GM18861 (cell line): ENCODE data around the gene LDB2.

Source experiments
- ATAC-seq: cut with Tn5 transposase; IDR thresholded peaks from one replicate; pipeline ENCODE4 v1.9.1; 2021; ENCODE audit not compliant: unreplicated experiment

Gene LDB2

DNA sequence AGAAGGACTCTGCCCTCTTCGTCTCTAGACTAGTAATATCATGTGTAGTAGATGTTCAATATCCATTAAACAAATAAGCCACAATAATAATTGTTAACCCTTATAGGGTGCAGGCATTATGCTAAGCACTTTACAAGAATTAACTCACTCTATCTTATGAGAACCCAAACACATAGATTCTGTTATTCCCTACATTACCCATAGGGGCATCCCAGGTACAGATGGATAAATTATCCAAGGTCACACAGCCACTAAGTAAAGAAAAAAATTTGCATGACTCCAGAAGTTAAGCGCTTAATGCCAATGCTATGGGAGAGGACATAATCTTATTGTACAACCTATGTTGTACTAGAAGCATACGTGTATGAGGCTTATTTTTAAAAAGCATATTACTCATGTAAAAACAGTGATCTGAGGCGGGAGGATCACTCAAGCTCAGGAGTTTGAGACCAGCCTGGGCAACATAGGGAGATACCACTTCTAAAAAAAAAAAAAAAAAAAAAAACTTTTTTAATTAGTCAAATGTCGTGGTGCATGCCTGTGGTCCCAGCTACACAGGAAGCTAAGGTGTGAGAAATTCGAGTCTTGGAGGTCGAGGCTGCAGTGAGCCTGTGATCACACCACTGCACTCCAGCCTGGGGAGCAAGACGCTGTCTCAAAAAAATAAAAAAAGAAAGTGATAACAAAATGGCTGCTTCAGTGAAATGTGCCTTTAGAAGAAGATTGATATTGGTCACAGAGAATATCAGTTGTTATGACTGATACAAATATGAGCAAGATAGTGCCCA lies 13.6 kb downstream of the LDB2 start:
- ATAC-seq, result no peak

- ATAC-seq, result no peak
Observed at GRCh38 chr4:16883806-16884205, 14.6 kb downstream of the LDB2 start.

DNA sequence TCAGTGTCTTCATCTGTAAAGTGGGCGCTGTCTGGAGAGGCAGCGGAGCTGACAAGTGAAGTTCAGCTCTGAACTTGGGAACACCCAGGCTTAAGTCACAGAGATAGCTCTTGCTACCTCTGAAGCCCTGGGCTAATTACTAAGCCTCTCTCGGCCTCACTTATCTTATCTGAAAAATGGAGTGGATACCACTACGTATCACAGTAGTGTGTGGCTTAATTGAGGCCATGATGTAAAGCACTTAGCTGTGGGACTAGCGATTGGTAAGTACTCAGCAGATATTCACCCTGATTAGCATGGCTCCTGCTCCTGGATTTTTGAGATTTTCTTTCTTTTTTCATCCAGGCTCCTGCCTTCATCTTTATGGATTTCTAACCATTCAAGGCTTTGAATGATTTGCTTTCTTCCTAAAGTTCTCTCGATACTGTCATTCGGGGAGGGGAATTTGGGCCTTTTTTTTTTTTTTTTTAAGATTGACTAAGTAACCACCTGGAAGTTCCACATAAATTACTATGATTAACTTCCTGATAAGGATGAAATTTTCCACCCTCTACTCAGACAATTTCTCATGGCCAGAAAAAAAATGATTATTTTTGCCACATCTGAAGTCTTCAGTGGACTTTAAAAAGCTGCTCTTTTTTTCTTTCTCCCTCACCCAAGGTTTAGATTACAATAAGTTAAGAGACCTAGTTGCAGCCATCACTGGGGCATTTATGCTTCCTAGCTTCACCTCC lies 17.1 kb downstream of the LDB2 start:
- no peak for ATAC-seq

DNA sequence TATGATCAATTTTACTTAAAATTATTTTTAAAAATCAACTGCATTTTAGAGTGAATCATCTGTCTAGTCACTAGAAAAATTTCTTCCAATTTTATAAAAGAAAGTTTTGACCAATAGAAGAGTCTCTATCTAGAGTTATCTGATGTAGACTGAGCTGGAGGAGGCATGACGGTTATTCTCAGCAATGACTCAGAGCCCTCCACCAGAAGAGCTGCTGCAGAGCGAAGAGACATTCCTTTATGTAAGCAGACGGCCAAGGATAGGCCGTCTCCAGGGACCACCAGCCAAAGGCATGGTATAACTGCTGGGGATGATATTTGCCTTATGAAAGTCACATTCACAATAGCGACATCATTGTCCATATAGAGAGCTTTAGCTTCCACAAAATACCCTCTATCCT lies 23.0 kb downstream of the LDB2 start:
- no peak for ATAC-seq

- ATAC-seq, result no peak
Observed at GRCh38 chr4:16869594-16870245, 28.7 kb downstream of the LDB2 start.

DNA sequence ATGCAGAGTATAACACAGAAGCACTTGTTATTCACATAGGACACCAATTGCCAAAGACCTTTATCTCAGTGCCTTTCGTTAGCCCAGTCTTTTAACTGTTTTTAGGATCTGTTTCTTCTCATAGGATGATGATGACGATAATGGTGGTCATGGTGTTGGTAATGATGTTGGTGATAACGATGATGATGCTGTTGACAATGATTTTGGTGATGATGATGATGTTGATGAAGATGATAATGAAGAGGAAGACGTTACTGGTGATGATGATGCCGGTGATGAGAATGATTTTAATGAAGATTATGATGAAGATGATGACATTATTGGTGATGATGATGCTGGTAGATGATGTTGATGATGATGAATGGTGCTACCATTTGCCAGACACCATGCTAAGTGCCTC lies 29.8 kb downstream of the LDB2 start:
- ATAC-seq, result no peak

- ATAC-seq, result no peak
Observed at GRCh38 chr4:16867827-16868226, 30.6 kb downstream of the LDB2 start.

DNA sequence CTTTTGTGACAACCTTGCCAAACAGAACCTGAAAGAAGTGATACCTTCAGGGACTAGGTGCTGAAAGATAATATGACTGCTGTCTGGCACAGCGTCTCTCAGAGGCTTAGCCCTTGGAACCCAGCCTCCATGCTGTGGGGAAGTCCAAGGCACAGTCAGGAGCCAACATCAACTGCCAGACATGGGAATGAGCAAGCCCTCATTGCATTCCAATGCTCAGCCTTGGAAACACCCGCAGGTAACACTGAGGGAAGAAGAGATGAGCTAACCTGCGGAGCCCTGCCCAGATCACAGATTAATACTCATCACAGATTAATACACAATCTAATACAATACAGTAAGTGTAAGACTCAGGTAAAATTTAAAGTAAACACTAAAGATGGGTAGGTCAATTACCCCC lies 31.5 kb downstream of the LDB2 start:
- ATAC-seq, result no peak

- no peak for ATAC-seq
Observed at GRCh38 chr4:16865897-16866283, 32.6 kb downstream of the LDB2 start.

- ATAC-seq, result no peak
Observed at GRCh38 chr4:16865209-16865896, 33.1 kb downstream of the LDB2 start.

DNA sequence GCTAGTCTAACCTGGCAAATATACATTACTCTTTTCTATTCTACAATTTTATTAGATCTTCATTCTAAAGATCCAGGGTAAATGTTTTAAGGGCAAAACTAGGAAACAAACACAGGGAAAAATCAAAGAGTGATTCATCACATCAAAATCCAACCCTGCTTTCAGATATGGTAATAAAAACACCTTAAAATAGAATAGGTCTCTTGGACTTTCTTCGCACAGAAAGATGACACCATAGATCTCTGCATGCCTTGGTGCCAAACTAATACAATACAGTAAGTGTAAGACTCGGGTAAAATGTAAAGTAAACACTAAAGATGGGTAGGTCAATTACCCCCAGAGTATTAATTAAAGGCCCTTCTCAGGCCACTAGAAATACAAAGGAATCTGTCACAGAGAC lies 34.2 kb downstream of the LDB2 start:
- ATAC-seq, result no peak

DNA sequence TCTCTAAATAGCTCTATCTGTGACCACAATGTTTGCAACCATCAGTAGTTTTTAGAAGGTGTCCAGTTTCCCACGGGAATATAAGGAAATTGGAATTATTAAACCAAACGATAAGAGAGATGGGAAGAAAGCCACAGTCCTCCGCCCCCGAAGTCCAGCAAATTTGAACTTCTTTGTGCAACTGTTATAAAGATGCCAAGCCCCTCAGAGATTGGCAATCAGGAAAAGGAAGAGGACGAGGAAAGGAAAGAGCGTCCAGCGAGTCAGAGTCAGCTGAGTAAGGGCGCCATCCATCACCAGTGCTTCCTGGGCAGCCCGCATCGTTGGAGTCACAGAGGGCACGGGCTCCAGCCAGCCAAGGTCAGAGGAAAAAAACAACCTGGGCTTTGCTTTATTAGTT lies 35.7 kb downstream of the LDB2 start:
- no peak for ATAC-seq

DNA sequence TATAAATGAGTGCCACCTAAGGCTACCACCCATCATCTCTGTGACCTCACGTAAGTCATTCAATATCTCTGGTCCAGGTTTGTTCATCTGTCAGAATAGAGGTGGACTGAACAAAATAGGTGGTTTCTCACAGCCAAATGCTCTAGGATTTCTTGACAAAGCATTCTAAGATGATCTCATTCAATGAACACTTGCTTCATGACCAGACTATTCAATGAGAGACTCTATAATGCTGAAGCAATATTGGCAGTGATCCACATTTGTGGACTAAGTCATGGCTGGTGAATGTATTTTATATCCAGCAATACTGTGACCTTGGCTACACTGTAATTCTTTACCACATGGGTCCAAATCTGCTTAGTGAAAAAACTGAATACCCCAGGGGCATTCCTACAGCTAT lies 37.9 kb downstream of the LDB2 start:
- ATAC-seq, result no peak

- ATAC-seq, result no peak
Observed at GRCh38 chr4:16859031-16859430, 39.4 kb downstream of the LDB2 start.

- ATAC-seq, result no peak
Observed at GRCh38 chr4:16858275-16858752, 40.1 kb downstream of the LDB2 start.

GRCh38 chr4:16857425-16857824 lies 41.0 kb downstream of the LDB2 start:
- no peak for ATAC-seq

GRCh38 chr4:16853640-16854039 lies 44.8 kb downstream of the LDB2 start:
- ATAC-seq, result no peak

- no peak for ATAC-seq
Observed at GRCh38 chr4:16852644-16853043, 45.8 kb downstream of the LDB2 start.

- no peak for ATAC-seq
Observed at GRCh38 chr4:16852228-16852627, 46.2 kb downstream of the LDB2 start.

GRCh38 chr4:16846540-16847117 lies 51.8 kb downstream of the LDB2 start:
- no peak for ATAC-seq
